GM12801 (cell line): ENCODE data around the gene KRTAP6-1.

Source experiments
- CTCF ChIP-seq: IDR thresholded peaks from one replicate; pipeline ENCODE4 v1.5.1; 2011; ENCODE audit warnings: control low read depth; ENCODE audit not compliant: insufficient read length; ENCODE audit errors: extremely low read depth

KRTAP6-1 gene

GRCh38 chr21:30628109-30628508 lies 14.4 kb upstream of the KRTAP6-1 start:
- TF ChIP-seq CTCF, result no peak

GRCh38 chr21:30625449-30626165 lies 11.9 kb upstream of the KRTAP6-1 start:
- no peak for TF ChIP-seq CTCF

GRCh38 chr21:30623362-30623761 lies 9.6 kb upstream of the KRTAP6-1 start:
- no peak for TF ChIP-seq CTCF

GRCh38 chr21:30620522-30620921 lies 6.8 kb upstream of the KRTAP6-1 start, which contains the start of gene KRTAP20-4:
Gene KRTAP20-4, plus strand, starts transcription at chr21:30620627.
- no peak for TF ChIP-seq CTCF

- TF ChIP-seq CTCF, result no peak
Observed at GRCh38 chr21:30620080-30620479, 6.3 kb upstream of the KRTAP6-1 start.

- TF ChIP-seq CTCF, result no peak
Observed at GRCh38 chr21:30616125-30616524, 2.4 kb upstream of the KRTAP6-1 start, which contains the start of gene KRTAP20-1. Gene KRTAP20-1, plus strand, starts transcription at chr21:30616425. Its CDS starts 30 bp downstream, at chr21:30616455.

- TF ChIP-seq CTCF, result no peak
Observed at GRCh38 chr21:30615199-30615598, 1.5 kb upstream of the KRTAP6-1 start.

- no peak for TF ChIP-seq CTCF
Observed at GRCh38 chr21:30612132-30612531, 1.6 kb downstream of the KRTAP6-1 start.
